GM06990 (cell line): ENCODE results near the gene VSTM5.

Experiments
- DNase-seq: peaks from one replicate; pipeline ENCODE4 v3.0.0-alpha.2; 2011; ENCODE audit not compliant: insufficient read length; ENCODE audit errors: extremely low read depth
- H3K27me3 ChIP-seq: replicated peaks from 2 replicates; pipeline ENCODE4 v1.6.0; 2011; ENCODE audit warnings: low read length; ENCODE audit not compliant: control insufficient read depth, insufficient read depth
- H3K36me3 ChIP-seq: 2 replicates; pipeline ENCODE4 v1.5.1; 2011; ENCODE audit warnings: low read length; ENCODE audit not compliant: control insufficient read depth, insufficient read depth
- H3K4me3 ChIP-seq: replicated peaks from 2 replicates; pipeline ENCODE4 v1.5.1; 2011; ENCODE audit warnings: low read depth, mild to moderate bottlenecking, control low read depth, low read length
- TF ChIP-seq, protein P1 (sequence below): IDR thresholded peaks from 2 replicates; pipeline ENCODE4 v1.5.1; 2011; ENCODE audit warnings: low read length, control low read depth, mild to moderate bottlenecking, inconsistent platforms; ENCODE audit not compliant: insufficient read depth, poor library complexity, severe bottlenecking

Gene VSTM5

DNA sequence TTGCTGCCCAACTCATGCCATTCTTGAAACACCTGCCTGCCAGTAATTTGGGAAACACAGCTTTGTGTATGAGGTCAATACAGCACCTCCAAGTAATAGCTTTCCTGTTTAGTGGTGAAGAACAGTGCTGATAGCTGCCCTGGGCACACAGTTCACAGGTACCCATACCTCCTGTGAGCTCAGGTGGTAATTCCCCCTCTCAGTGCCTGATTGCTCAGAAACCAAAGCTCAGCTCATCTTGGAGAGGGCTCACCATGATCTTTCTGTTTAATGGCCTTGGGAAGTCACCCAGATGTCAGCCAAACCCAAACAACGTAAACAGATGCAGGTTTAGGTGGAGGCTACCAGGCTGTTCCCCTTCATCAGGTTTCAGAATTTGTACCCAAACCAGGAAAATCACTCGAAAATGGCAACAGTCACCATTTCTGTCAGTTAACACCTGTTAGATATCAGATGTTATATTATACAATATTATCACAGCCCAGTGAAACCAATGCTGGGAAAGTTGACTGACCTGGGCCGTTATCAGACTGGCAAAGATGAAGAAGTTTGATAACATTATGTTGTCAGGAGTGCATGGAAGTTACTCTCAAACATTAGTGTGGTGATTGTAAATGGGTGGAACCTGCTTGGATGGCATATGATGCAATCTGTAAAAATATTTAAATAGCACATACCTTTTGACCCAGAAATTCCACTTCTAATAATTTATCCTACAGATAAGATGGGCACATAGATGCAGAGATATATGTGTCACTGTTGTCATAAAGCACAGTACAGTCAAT lies 18.9 kb downstream of the VSTM5 start:
- H3K36me3 ChIP-seq: no peaks in the 10 kb centered on the region
- H3K27me3 ChIP-seq: no peaks in the 10 kb centered on the region
- no peak for DNase-seq
- no peak overlapping the region for H3K4me3 ChIP-seq
- TF ChIP-seq, protein P1, sequence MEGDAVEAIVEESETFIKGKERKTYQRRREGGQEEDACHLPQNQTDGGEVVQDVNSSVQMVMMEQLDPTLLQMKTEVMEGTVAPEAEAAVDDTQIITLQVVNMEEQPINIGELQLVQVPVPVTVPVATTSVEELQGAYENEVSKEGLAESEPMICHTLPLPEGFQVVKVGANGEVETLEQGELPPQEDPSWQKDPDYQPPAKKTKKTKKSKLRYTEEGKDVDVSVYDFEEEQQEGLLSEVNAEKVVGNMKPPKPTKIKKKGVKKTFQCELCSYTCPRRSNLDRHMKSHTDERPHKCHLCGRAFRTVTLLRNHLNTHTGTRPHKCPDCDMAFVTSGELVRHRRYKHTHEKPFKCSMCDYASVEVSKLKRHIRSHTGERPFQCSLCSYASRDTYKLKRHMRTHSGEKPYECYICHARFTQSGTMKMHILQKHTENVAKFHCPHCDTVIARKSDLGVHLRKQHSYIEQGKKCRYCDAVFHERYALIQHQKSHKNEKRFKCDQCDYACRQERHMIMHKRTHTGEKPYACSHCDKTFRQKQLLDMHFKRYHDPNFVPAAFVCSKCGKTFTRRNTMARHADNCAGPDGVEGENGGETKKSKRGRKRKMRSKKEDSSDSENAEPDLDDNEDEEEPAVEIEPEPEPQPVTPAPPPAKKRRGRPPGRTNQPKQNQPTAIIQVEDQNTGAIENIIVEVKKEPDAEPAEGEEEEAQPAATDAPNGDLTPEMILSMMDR: no peak

DNA sequence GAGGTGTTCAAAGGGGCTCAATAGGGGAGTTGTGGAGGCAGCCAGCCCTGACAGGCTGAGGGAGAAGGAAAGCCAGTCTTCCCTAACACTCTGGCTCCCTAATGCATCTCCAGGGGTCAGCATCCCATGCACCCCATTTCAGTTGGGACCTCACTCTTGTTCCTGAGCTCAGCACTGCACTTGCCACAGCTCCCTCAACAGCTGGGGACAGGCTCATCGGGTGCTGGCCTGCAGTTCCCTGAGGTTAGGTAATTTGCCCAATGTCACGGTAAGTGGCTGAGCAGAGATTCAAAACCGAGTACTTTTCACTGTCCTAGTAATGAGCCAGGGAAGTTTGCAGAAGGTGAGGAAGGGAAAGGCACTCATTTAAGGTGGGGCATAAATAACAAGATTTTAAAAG lies 20.8 kb downstream of the VSTM5 start:
- no peaks in the 10 kb centered on the region for H3K27me3 ChIP-seq
- no peaks in the 10 kb centered on the region for H3K36me3 ChIP-seq
- TF ChIP-seq, protein P1: no peak
- DNase-seq: no peak
- no peak overlapping the region for H3K4me3 ChIP-seq

DNA sequence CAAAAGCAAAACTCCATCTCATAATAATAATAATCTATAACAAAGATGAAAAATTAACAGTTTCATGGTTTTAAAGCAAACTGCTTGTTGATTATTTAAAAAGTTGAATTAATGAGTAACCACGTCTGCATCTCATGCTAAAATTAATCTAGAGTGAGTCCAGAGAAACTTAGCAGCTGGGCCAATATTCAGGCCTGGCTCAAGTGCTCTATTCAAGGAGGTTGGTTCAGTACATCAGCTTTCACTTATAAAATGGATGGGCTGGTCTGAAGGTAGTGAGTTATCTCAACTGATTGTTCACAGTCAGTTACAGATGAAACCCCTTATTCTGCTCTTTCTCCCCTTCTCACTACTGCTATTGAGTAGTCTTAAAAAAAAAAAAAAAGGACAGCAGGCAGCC lies 23.1 kb downstream of the VSTM5 start:
- TF ChIP-seq, protein P1: no peak
- Histone ChIP-seq H3K4me3 (no peak overlapping the region), H3K36me3 (no peaks in the 10 kb centered on the region), H3K27me3 (no peaks in the 10 kb centered on the region)
- DNase-seq: no peak

DNA sequence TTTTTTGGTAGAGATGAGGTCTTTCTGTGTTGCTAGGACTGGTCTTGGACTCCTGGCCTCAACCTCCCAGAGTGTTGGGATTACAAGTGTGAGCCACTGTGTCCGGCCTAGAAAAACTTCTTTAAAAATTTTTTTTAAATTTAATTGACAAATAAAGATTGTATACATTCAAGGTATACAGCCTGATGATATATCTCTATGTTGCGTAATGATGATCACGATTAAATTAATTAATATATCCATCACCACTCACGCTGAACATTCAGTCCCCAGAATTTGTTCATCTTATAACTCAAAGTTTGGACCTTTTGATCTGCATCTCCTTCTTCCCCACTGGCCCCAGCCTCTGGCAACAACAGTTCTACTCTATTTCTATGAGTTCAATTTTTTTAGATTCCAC lies 27.2 kb downstream of the VSTM5 start:
- no peak for DNase-seq
- TF ChIP-seq, protein P1: no peak
- H3K36me3 ChIP-seq: no peaks in the 10 kb centered on the region
- H3K27me3 ChIP-seq: no peaks in the 10 kb centered on the region
- H3K4me3 ChIP-seq: no peak overlapping the region

DNA sequence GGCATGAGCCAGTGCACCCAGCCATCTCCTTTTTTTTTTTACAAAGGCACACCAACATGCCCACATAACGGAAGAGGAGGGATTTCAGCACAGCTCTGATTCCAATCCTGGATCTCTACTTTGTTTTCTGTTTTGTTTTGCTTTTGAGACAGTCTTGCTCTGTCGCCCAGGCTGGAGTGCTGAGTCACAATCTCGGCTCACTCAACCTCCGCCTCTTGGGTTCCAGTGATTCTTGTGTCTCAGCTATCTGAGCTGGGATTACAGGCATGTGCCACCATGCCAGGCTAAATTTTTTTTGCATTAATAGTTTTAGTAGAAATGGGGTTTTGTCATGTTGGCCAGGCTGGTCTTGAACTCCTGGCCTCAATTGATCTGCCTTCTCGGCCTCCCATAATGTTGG lies 28.1 kb downstream of the VSTM5 start:
- DNase-seq: no peak
- Histone ChIP-seq H3K4me3 (no peak overlapping the region), H3K27me3 (no peaks in the 10 kb centered on the region), H3K36me3 (no peaks in the 10 kb centered on the region)
- TF ChIP-seq, protein P1: no peak
